GM20000 (cell line): ENCODE data around the gene BAZ2B.

Experiments
- DNase-seq: peaks from one replicate; pipeline ENCODE4 v3.0.0; 2012; ENCODE audit warnings: low spot score
- CTCF ChIP-seq: IDR thresholded peaks from 2 replicates; pipeline ENCODE4 v1.5.1; 2012; ENCODE audit warnings: mild to moderate bottlenecking, control low read depth; ENCODE audit errors: extremely low read depth, missing control alignments

BAZ2B gene

GRCh38 chr2:159608723-159609308 lies 7.5 kb downstream of the BAZ2B start:
- no peak for TF ChIP-seq CTCF
- DNase-seq = no peak

- TF ChIP-seq CTCF = no peak
- no peak for DNase-seq
Measured at GRCh38 chr2:159608108-159608507, 8.2 kb downstream of the BAZ2B start.

- no peak for TF ChIP-seq CTCF
- no peak for DNase-seq
Measured at GRCh38 chr2:159606287-159606686, 10.1 kb downstream of the BAZ2B start.

GRCh38 chr2:159605441-159606178 lies 10.7 kb downstream of the BAZ2B start:
- no peak for TF ChIP-seq CTCF
- DNase-seq = no peak

GRCh38 chr2:159604159-159604558 lies 12.2 kb downstream of the BAZ2B start:
- no peak for DNase-seq
- no peak for TF ChIP-seq CTCF

GRCh38 chr2:159600752-159601151 lies 15.6 kb downstream of the BAZ2B start:
- DNase-seq = no peak

More at GRCh38 chr2:159600752-159601151, 15.6 kb downstream of the BAZ2B start:
- no peak for TF ChIP-seq CTCF
